KOPT-K1 (cell line): ENCODE measurements around the gene MTHFS.

Experiments
- H3K27ac ChIP-seq: fragments of 200-600 bp; sonication (generic); 2 replicates; pipeline ENCODE4 v1.5.1; 2016; ENCODE audit warnings: antibody characterized with exemption, mild to moderate bottlenecking, low read depth, low read length; ENCODE audit not compliant: poor library complexity, severe bottlenecking
- H3K36me3 ChIP-seq: fragments of 200-600 bp; sonication (generic); 2 replicates; pipeline ENCODE4 v1.5.1; 2017; ENCODE audit warnings: antibody characterized with exemption, mild to moderate bottlenecking, low read length, moderate library complexity; ENCODE audit not compliant: insufficient read depth
- H3K9me3 ChIP-seq: fragments of 200-600 bp; sonication (generic); 2 replicates; pipeline ENCODE4 v1.5.1; 2017; ENCODE audit warnings: antibody characterized with exemption, low read length, mild to moderate bottlenecking; ENCODE audit not compliant: insufficient read depth, poor library complexity, severe bottlenecking

MTHFS gene

GRCh38 chr15:79868554-79868953 is 28.3 kb downstream of the MTHFS start:
- Histone ChIP-seq H3K27ac (no peak overlapping the region), H3K9me3 (peaks cover under 1% of the 10 kb centered on the region), H3K36me3 (peaks cover 88% of the 10 kb centered on the region)

- H3K9me3 ChIP-seq, result no peaks in the 10 kb centered on the region
- H3K27ac ChIP-seq, result no peak overlapping the region
- peaks cover 59% of the 10 kb centered on the region for H3K36me3 ChIP-seq
These were observed 32.9 kb downstream of the MTHFS start for GRCh38 chr15:79863886-79864285.

GRCh38 chr15:79862191-79862590 is 34.6 kb downstream of the MTHFS start:
- peaks cover 43% of the 10 kb centered on the region for H3K36me3 ChIP-seq
- no peaks in the 10 kb centered on the region for H3K9me3 ChIP-seq
- no peak overlapping the region for H3K27ac ChIP-seq

- peaks cover 41% of the 10 kb centered on the region for H3K36me3 ChIP-seq
- H3K9me3 ChIP-seq, result no peaks in the 10 kb centered on the region
- H3K27ac ChIP-seq, result no peak overlapping the region
These were observed 36.2 kb downstream of the MTHFS start for GRCh38 chr15:79860661-79861060.

GRCh38 chr15:79858469-79858868 is 38.3 kb downstream of the MTHFS start:
- no peak overlapping the region for H3K27ac ChIP-seq
- H3K9me3 ChIP-seq, result no peaks in the 10 kb centered on the region
- H3K36me3 ChIP-seq, result peaks cover 43% of the 10 kb centered on the region

- H3K9me3 ChIP-seq, result no peaks in the 10 kb centered on the region
- no peak overlapping the region for H3K27ac ChIP-seq
- H3K36me3 ChIP-seq, result peaks cover 47% of the 10 kb centered on the region
These were observed 43.1 kb downstream of the MTHFS start for GRCh38 chr15:79853492-79854328.

GRCh38 chr15:79849789-79850188 is 47.0 kb downstream of the MTHFS start:
- no peaks in the 10 kb centered on the region for H3K9me3 ChIP-seq
- H3K36me3 ChIP-seq, result peaks cover 67% of the 10 kb centered on the region
- H3K27ac ChIP-seq, result no peak overlapping the region

GRCh38 chr15:79846539-79846938 is 50.3 kb downstream of the MTHFS start:
- Histone ChIP-seq H3K27ac (no peak overlapping the region), H3K9me3 (no peaks in the 10 kb centered on the region), H3K36me3 (peaks cover 67% of the 10 kb centered on the region)

- Histone ChIP-seq H3K27ac (no peak overlapping the region), H3K9me3 (no peaks in the 10 kb centered on the region), H3K36me3 (peaks cover 74% of the 10 kb centered on the region)
These were observed 52.6 kb downstream of the MTHFS start for GRCh38 chr15:79844221-79844620.

GRCh38 chr15:79837846-79838245 is 59.0 kb downstream of the MTHFS start:
- Histone ChIP-seq H3K27ac (no peak overlapping the region), H3K9me3 (no peaks in the 10 kb centered on the region), H3K36me3 (peaks cover 58% of the 10 kb centered on the region)

- Histone ChIP-seq H3K36me3 (peaks cover 37% of the 10 kb centered on the region), H3K27ac (no peak overlapping the region), H3K9me3 (no peaks in the 10 kb centered on the region)
These were observed 62.3 kb downstream of the MTHFS start for GRCh38 chr15:79834495-79834894.

- Histone ChIP-seq H3K9me3 (no peaks in the 10 kb centered on the region), H3K36me3 (peaks cover 27% of the 10 kb centered on the region; the same call in 1 of the 2 replicates), H3K27ac (no peak overlapping the region)
These were observed 64.3 kb downstream of the MTHFS start for GRCh38 chr15:79832367-79833120.

- no peak overlapping the region for H3K27ac ChIP-seq
These were observed 65.2 kb downstream of the MTHFS start for GRCh38 chr15:79831604-79832003.

GRCh38 chr15:79829950-79830349 is 66.9 kb downstream of the MTHFS start:
- H3K9me3 ChIP-seq, result no peaks in the 10 kb centered on the region
- H3K27ac ChIP-seq, result no peak overlapping the region
- H3K36me3 ChIP-seq, result peaks cover 17% of the 10 kb centered on the region; the same call in 1 of the 2 replicates

More at GRCh38 chr15:79831604-79832003, 65.2 kb downstream of the MTHFS start:
- peaks cover 25% of the 10 kb centered on the region; the same call in 1 of the 2 replicates for H3K36me3 ChIP-seq
- H3K9me3 ChIP-seq, result no peaks in the 10 kb centered on the region

- H3K27ac ChIP-seq, result no peak overlapping the region
- peaks cover 2% of the 10 kb centered on the region; the same call in 1 of the 2 replicates for H3K36me3 ChIP-seq
- no peaks in the 10 kb centered on the region for H3K9me3 ChIP-seq
These were observed 68.4 kb downstream of the MTHFS start for GRCh38 chr15:79828447-79828846.
